Lower leg skin (tissue), 3 donors: Measurements from ENCODE around the gene GPRIN1.

ENCODE experiments used
- CTCF ChIP-seq, 3 donors: fragments of 450-650 bp; IDR thresholded peaks; one replicate each; pipeline ENCODE4 v1.5.1; 2016; ENCODE audit warnings: antibody characterized with exemption in 3 of 3, mild to moderate bottlenecking in 3 of 3, moderate library complexity in 2 of 3
- POLR2A ChIP-seq, 2 donors: fragments of 450-650 bp; IDR thresholded peaks; one replicate each; pipeline ENCODE4 v1.6.1; 2016 to 2017; ENCODE audit warnings: antibody characterized with exemption in 2 of 2, mild to moderate bottlenecking in 1 of 2, moderate library complexity in 1 of 2

DNA sequence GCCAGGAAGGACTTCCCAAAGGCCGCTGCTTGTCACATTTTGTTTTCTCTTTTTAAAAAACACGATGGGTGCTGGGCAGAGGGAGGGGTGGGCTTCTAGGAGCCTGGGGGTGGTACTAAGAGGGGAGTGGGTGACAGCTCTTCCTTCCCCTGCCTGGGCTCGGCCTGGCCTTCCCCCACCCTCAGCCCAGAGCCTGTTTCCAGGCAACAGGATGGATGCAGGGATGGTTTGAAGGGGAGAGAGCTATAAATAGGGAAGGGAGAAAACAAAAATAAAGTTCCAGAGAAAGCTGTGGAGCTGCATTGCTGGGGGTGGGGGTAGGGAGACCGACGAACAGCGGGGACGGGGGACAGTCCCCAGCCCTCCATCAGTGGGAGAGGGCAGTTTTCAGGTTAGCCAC, 6.6 kb upstream of the GPRIN1 start:
- TF ChIP-seq CTCF (IDR thresholded peaks at IDR 0.05) (no peak), POLR2A (IDR thresholded peaks at IDR 0.05) (no peak)
